Osteoblast (primary cell): Measurements from ENCODE around the gene RNF14. TPM values are rescaled to one million over a fixed set of nuclear protein-coding genes. Genes with fewer than 3 reads are reported as not detected.

Experiments used
- DNase-seq: peaks from one replicate; pipeline ENCODE4 v3.0.0; 2011; ENCODE audit warnings: low spot score, mixed read lengths; ENCODE audit not compliant: insufficient read length; ENCODE audit errors: missing footprints
- H2AFZ ChIP-seq: 2 replicates; pipeline ENCODE4 v1.6.0; 2011; ENCODE audit warnings: mild to moderate bottlenecking, low read length
- H3K27ac ChIP-seq: 2 replicates; pipeline ENCODE4 v1.5.1; 2011; ENCODE audit warnings: mild to moderate bottlenecking, low read depth, low read length, moderate library complexity
- H3K27me3 ChIP-seq: 2 replicates; pipeline ENCODE4 v1.6.0; 2012; ENCODE audit warnings: mild to moderate bottlenecking, control low read depth, inconsistent platforms, low read length, moderate library complexity; ENCODE audit not compliant: insufficient read depth
- H3K36me3 ChIP-seq: 2 replicates; pipeline ENCODE4 v1.5.1; 2011; ENCODE audit warnings: mild to moderate bottlenecking, low read length, control low read depth, moderate library complexity; ENCODE audit not compliant: insufficient read depth
- H3K4me1 ChIP-seq: 2 replicates; pipeline ENCODE4 v1.5.1; 2011; ENCODE audit warnings: mild to moderate bottlenecking, low read length, control low read depth, moderate library complexity; ENCODE audit not compliant: insufficient read depth
- H3K4me2 ChIP-seq: 2 replicates; pipeline ENCODE4 v1.6.0; 2011; ENCODE audit warnings: mild to moderate bottlenecking, low read length; ENCODE audit not compliant: insufficient read depth
- H3K4me3 ChIP-seq: fragments of 200-600 bp; sonication (generic); 3 replicates; pipeline ENCODE4 v1.5.1; 2012; ENCODE audit warnings: mild to moderate bottlenecking, low read length, inconsistent platforms; ENCODE audit not compliant: insufficient read depth
- H3K79me2 ChIP-seq: 2 replicates; pipeline ENCODE4 v1.6.0; 2012; ENCODE audit warnings: mild to moderate bottlenecking, low read length, control low read depth, inconsistent platforms; ENCODE audit not compliant: insufficient read depth
- H3K9me3 ChIP-seq: 2 replicates; pipeline ENCODE4 v1.5.1; 2011; ENCODE audit warnings: low read depth, low read length, control low read depth
- H4K20me1 ChIP-seq: 2 replicates; pipeline ENCODE4 v1.6.0; 2012; ENCODE audit warnings: mild to moderate bottlenecking, low read length, control low read depth; ENCODE audit not compliant: insufficient read depth
- total RNA-seq: library from RNA; depleted of rRNA; stranded (reverse); fragments of >200 nt; gene quantifications from 2 replicates; pipeline ENCODE4 v1.2.3, GENCODE V29; 2012
- TF ChIP-seq, protein P1 (sequence below): IDR thresholded peaks from 2 replicates; pipeline ENCODE4 v1.5.1; 2011; ENCODE audit warnings: mild to moderate bottlenecking, low read depth, low read length, moderate library complexity; ENCODE audit errors: extremely low read depth

The RNF14 gene
- total RNA-seq, 1 donor = 90.8 TPM

DNA sequence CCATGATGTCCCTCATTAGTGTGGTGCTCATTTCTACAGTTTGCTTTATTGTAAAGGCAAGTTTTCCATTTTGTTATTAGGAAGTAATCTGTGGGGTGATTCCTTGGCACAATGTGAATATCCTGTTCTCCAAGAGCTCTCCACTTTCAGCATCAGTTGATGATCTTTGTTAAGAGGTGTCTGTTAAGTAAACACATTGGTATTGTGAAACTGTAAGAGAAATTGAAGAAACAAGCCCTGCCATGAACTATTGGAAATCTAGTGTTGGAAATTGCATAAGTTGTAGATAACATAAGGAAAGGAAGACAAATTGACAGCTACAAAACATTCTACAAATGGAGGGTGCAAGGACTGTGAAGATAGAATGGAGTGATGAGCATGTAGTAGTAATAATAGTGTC lies 17.2 kb downstream of the RNF14 start:
- Histone ChIP-seq H3K4me3 (no peak overlapping the region), H3K4me1 (no peaks in the 10 kb centered on the region), H3K9me3 (no peaks in the 10 kb centered on the region), H3K27ac (no peak overlapping the region), H3K79me2 (peaks cover 2% of the 10 kb centered on the region), H3K36me3 (peaks cover 64% of the 10 kb centered on the region), H3K27me3 (no peaks in the 10 kb centered on the region), H2AFZ (no peak overlapping the region), H3K4me2 (no peak overlapping the region), H4K20me1 (no peaks in the 10 kb centered on the region)
- no peak for DNase-seq
- TF ChIP-seq, protein P1, sequence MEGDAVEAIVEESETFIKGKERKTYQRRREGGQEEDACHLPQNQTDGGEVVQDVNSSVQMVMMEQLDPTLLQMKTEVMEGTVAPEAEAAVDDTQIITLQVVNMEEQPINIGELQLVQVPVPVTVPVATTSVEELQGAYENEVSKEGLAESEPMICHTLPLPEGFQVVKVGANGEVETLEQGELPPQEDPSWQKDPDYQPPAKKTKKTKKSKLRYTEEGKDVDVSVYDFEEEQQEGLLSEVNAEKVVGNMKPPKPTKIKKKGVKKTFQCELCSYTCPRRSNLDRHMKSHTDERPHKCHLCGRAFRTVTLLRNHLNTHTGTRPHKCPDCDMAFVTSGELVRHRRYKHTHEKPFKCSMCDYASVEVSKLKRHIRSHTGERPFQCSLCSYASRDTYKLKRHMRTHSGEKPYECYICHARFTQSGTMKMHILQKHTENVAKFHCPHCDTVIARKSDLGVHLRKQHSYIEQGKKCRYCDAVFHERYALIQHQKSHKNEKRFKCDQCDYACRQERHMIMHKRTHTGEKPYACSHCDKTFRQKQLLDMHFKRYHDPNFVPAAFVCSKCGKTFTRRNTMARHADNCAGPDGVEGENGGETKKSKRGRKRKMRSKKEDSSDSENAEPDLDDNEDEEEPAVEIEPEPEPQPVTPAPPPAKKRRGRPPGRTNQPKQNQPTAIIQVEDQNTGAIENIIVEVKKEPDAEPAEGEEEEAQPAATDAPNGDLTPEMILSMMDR = no peak

DNA sequence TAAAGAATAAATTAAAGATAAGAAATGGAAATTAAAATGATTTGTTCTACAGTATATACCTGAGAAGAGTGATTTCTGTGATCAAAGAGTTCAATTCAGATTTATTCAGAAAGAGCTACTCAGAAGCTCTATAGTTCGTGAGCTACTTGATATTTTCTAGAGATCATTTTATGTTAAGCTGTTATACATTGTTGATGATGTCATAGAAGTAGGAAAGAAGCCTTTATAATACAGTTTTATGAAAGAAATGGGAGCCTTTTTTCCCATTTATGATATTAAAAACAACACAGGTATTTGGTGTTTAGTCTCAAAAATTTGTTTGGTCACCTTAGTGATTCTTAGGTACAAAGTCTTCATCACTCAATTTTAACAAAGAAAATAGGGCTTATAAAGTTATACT lies 20.8 kb downstream of the RNF14 start:
- Histone ChIP-seq H4K20me1 (peaks cover 3% of the 10 kb centered on the region), H3K9me3 (no peaks in the 10 kb centered on the region), H3K27me3 (no peaks in the 10 kb centered on the region), H3K36me3 (peaks cover 61% of the 10 kb centered on the region), H2AFZ (no peak overlapping the region), H3K4me1 (no peaks in the 10 kb centered on the region), H3K4me3 (no peak overlapping the region), H3K4me2 (no peak overlapping the region), H3K27ac (no peak overlapping the region), H3K79me2 (peaks cover 5% of the 10 kb centered on the region)
- TF ChIP-seq, protein P1 = no peak
- no peak for DNase-seq

DNA sequence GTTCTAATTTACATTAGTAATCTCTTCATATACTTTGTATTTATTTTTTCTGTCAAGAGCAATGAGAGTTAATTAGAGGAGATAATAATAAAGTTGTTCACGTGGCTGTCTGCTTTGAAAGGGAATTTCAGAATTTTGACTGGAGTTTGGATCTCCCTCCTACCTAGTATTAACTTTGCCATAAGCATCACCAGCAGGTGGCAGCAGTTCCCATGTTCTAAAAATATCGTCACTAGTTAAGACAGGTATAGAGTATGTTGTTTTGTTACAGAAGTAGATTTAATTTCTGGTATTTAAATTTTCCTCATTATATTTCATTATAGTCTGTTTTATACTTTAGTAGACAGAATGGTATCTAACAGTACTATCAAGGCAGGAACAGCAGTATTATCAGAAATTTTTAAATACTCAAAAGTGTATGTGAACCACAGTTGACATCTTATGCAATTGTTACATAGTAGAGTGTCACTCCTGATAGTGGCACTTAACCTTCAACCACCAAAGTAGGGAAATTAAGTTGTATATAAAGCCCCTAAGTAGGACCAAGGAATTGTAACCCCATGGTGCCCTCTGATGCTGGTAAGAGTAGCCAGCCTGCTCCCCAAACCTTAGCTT lies 23.6 kb downstream of the RNF14 start:
- Histone ChIP-seq H4K20me1 (peaks cover 3% of the 10 kb centered on the region), H3K4me1 (no peaks in the 10 kb centered on the region), H2AFZ (no peak overlapping the region), H3K4me3 (no peak overlapping the region), H3K79me2 (peaks cover 2% of the 10 kb centered on the region), H3K27me3 (no peaks in the 10 kb centered on the region), H3K36me3 (peaks cover 39% of the 10 kb centered on the region), H3K27ac (no peak overlapping the region), H3K4me2 (no peak overlapping the region), H3K9me3 (no peaks in the 10 kb centered on the region)
- TF ChIP-seq, protein P1 = peak; percentile 75
- DNase-seq = no peak

DNA sequence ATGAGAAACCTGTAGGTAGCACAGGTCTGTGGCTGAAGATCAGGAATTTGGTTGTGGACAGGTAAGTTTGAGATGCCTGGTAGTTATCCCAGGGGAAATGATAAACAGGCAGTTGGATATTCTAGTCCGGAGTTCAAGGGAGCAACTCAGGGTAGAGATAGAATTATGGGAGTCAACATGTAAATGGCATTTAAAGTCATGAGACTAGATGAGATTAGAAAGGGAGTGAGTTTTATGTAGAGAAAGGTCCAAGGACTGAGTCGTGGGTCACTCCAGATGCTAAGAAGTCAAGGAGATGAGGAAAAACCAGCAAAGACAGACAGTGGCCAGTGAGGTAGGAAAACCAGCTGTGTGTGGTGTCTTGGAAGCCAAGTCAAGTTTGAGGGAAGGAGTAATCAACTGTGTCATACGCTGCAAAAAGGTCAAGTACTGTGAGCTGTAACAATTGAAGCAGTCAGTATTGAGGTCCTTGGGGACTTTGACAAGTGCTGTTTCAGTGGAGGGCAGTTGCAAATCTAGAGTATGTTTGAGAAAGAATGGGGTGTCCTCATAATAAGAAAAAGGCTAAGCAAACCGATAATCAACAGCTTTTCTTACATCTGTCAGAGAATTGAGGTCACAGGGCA lies 25.7 kb downstream of the RNF14 start:
- no peak overlapping the region for H3K4me3 ChIP-seq
- no peaks in the 10 kb centered on the region for H3K9me3 ChIP-seq
- H3K4me2 ChIP-seq = no peak overlapping the region
- H3K27me3 ChIP-seq = no peaks in the 10 kb centered on the region
- peaks cover 38% of the 10 kb centered on the region for H3K36me3 ChIP-seq
- H3K4me1 ChIP-seq = no peaks in the 10 kb centered on the region
- TF ChIP-seq, protein P1 = no peak
- H3K79me2 ChIP-seq = peaks cover 2% of the 10 kb centered on the region
- no peak for DNase-seq
- H3K27ac ChIP-seq = no peak overlapping the region
- peaks cover 3% of the 10 kb centered on the region for H4K20me1 ChIP-seq
- H2AFZ ChIP-seq = no peak overlapping the region
